Endothelial cell of umbilical vein (primary cell): ENCODE data around the gene MIA.

Experiments
- CTCF ChIP-seq, 2 donors: IDR thresholded peaks; 1 replicate in 1 of 2; 2 replicates in 1 of 2; pipeline ENCODE4 v1.5.1; 2011; ENCODE audit warnings: low read length in 2 of 2, mild to moderate bottlenecking in 2 of 2, moderate library complexity in 2 of 2, control low read depth in 1 of 2, inconsistent platforms in 1 of 2, low read depth in 1 of 2; ENCODE audit not compliant: insufficient read depth in 1 of 2; ENCODE audit errors: extremely low read depth in 1 of 2
- EZH2 ChIP-seq: IDR thresholded peaks from 2 replicates; pipeline ENCODE4 v1.6.1; 2012; ENCODE audit warnings: borderline replicate concordance, low read depth, mild to moderate bottlenecking, moderate library complexity, low read length, inconsistent platforms; ENCODE audit not compliant: severe bottlenecking
- POLR2AphosphoS5 ChIP-seq: IDR thresholded peaks from 2 replicates; pipeline ENCODE4 v1.6.1; 2012; ENCODE audit warnings: low read depth, mild to moderate bottlenecking, control low read depth, low read length, moderate library complexity; ENCODE audit not compliant: insufficient read depth

DNA sequence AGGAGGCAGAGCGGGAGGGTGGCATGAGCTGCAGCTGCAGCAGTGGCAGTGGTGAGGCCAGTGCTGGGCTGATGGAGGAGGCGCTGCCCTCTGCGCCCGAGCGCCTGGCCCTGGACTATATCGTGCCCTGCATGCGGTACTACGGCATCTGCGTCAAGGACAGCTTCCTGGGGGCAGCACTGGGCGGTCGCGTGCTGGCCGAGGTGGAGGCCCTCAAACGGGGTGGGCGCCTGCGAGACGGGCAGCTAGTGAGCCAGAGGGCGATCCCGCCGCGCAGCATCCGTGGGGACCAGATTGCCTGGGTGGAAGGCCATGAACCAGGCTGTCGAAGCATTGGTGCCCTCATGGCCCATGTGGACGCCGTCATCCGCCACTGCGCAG is 25.7 kb downstream of the MIA start:
- no peak for TF ChIP-seq CTCF (IDR thresholded peaks at IDR 0.05; ENCODE audit: extremely low read depth in 1 of 2, insufficient read depth in 1 of 2, low read depth in 1 of 2, low read length in 2 of 2)
- no peak for TF ChIP-seq POLR2AphosphoS5
- no peak for TF ChIP-seq EZH2
